Measurements from ENCODE around the gene BTBD7. TPM values are rescaled to one million over a fixed set of nuclear protein-coding genes. Genes with fewer than 3 reads are reported as not detected.

The BTBD7 gene
- total and polyA plus RNA-seq, 4 donors: 7.8 to 47.7 (median 19.4) TPM

GRCh38 chr14:93269341-93270068 is 63.3 kb downstream of the BTBD7 start:
- Histone ChIP-seq H3K9me3 (ENCODE audit: control insufficient read depth in 4 of 4, insufficient read depth in 3 of 4, low read length in 3 of 4) (no peaks in the 10 kb centered on the region), H3K4me3 (no peak overlapping the region), H3K9ac (ENCODE audit: insufficient read depth in 1 of 2, low read length in 2 of 2) (no peak overlapping the region), H3K27me3 (ENCODE audit: control insufficient read depth in 3 of 3, insufficient read depth in 3 of 3, low read length in 2 of 3) (no peaks in the 10 kb centered on the region), H3K4me1 (ENCODE audit: control insufficient read depth in 5 of 5, insufficient read depth in 5 of 5, low read length in 5 of 5) (peaks cover 0 to 8% (median 0%) of the 10 kb centered on the region in 5 donors), H3K27ac (ENCODE audit: low read depth in 1 of 2, low read length in 1 of 2) (no peak overlapping the region), H3K36me3 (ENCODE audit: control insufficient read depth in 4 of 4, insufficient read depth in 4 of 4, low read length in 4 of 4) (peaks cover 0 to 3% (median 1%) of the 10 kb centered on the region in 4 donors)
- 84 to 90% methylated on average over 10 of the region's 10 CpGs for WGBS, 2 donors
- DNase-seq (no peak), ATAC-seq (ENCODE audit: insufficient read depth, low FRiP score) (no peak)
- TF ChIP-seq CTCF (IDR thresholded peaks at IDR 0.05; ENCODE audit: control extremely low read depth, extremely low read depth): no peak

- H3K9ac ChIP-seq (ENCODE audit: insufficient read depth in 1 of 2, low read length in 2 of 2): no peak overlapping the region
- H3K27me3 ChIP-seq (ENCODE audit: control insufficient read depth in 3 of 3, insufficient read depth in 3 of 3, low read length in 2 of 3): no peaks in the 10 kb centered on the region
- no peaks in the 10 kb centered on the region for H3K9me3 ChIP-seq (ENCODE audit: control insufficient read depth in 4 of 4, insufficient read depth in 3 of 4, low read length in 3 of 4)
- 94 to 97% methylated on average over 1 of the region's 1 CpG for WGBS, 2 donors
- peaks cover 2 to 8% (median 5%) of the 10 kb centered on the region in 4 donors for H3K36me3 ChIP-seq (ENCODE audit: control insufficient read depth in 4 of 4, insufficient read depth in 4 of 4, low read length in 4 of 4)
- H3K27ac ChIP-seq (ENCODE audit: low read depth in 1 of 2, low read length in 1 of 2): no peak overlapping the region
- DNase-seq (no peak), ATAC-seq (ENCODE audit: insufficient read depth, low FRiP score) (no peak)
- H3K4me3 ChIP-seq: no peak overlapping the region
- no peak for TF ChIP-seq CTCF (IDR thresholded peaks at IDR 0.05; ENCODE audit: control extremely low read depth, extremely low read depth)
- H3K4me1 ChIP-seq (ENCODE audit: control insufficient read depth in 5 of 5, insufficient read depth in 5 of 5, low read length in 5 of 5): peaks cover 0 to 8% (median 0%) of the 10 kb centered on the region in 5 donors
Observed at GRCh38 chr14:93268406-93268805, 64.4 kb downstream of the BTBD7 start.

GRCh38 chr14:93267149-93267711 is 65.6 kb downstream of the BTBD7 start:
- WGBS, 2 donors: 69 to 84% methylated on average over 3 of the region's 3 CpGs
- Histone ChIP-seq H3K4me1 (ENCODE audit: control insufficient read depth in 5 of 5, insufficient read depth in 5 of 5, low read length in 5 of 5) (peaks cover 0 to 8% (median 0%) of the 10 kb centered on the region in 5 donors), H3K4me3 (no peak overlapping the region), H3K27ac (ENCODE audit: low read depth in 1 of 2, low read length in 1 of 2) (no peak overlapping the region), H3K36me3 (ENCODE audit: control insufficient read depth in 4 of 4, insufficient read depth in 4 of 4, low read length in 4 of 4) (peaks cover 2 to 10% (median 9%) of the 10 kb centered on the region in 4 donors), H3K9me3 (ENCODE audit: control insufficient read depth in 4 of 4, insufficient read depth in 3 of 4, low read length in 3 of 4) (no peaks in the 10 kb centered on the region), H3K27me3 (ENCODE audit: control insufficient read depth in 3 of 3, insufficient read depth in 3 of 3, low read length in 2 of 3) (no peaks in the 10 kb centered on the region), H3K9ac (ENCODE audit: insufficient read depth in 1 of 2, low read length in 2 of 2) (no peak overlapping the region)
- ATAC-seq (ENCODE audit: insufficient read depth, low FRiP score): no peak
- no peak for TF ChIP-seq CTCF (IDR thresholded peaks at IDR 0.05; ENCODE audit: control extremely low read depth, extremely low read depth)
- no peak for DNase-seq

Data from lung (tissue), 12 donors.